SHP77 (cell line): ENCODE results near the gene MRAS.

Experiments
- DNase-seq, 2 experiments: peaks; one replicate each; lab custom pipeline; 2025; lab: John Stamatoyannopoulos, UW

The MRAS gene

GRCh38 chr3:138340511-138340910, 7.9 kb upstream of the MRAS start:
- DNase-seq = no peak

- DNase-seq = no peak
Measured at GRCh38 chr3:138344754-138345153, 3.6 kb upstream of the MRAS start.

DNA sequence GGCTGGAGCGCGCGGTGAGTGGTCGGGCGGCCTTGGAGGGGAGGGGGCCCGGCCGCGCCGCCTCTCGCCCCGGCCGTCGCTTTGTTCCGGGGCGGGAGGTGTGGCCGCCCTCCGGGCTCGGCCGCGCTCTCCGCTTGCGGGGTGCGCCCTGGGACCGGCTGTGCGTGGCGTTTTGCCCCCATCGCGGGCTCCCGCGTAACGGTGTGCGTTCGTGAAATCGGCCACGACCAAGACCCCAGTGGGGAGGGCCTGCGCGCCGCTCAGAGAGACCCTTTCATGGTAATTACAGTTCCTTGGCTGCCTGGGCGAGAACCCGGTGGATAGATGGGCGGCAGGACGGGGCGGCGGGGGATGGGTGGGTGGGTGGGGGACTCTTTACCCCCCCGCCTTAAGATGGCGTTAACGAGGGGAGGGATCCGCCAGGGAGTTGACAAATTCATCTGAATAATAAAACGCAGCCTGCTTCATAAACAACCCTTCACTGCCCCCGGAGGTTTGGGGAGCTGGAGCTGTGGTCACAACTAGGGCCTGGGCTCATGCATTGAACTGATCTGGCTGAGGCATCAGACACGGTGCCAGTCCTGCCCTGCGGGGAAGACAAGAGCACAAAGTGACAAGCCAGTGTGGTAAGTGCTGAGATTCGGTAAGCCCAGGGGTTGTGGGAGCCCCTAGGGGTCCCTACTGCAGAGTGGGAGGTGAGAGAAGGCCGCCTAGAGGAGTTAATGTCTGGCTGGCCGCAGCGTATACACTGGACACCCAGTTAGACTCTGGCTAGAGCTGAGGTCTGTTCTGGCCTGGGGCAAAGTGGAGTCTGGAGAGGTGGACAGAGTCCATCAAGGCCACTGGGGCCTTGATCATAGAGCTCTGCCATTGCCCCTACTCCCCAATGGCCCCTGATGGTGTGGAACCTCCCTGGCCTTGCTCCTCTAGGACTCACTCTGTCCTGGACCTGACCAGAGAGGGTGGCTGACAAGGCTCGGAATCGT, 668 bp downstream of the MRAS start:
- no peak for DNase-seq

GRCh38 chr3:138349926-138350665, 1.7 kb downstream of the MRAS start:
- DNase-seq = no peak

DNA sequence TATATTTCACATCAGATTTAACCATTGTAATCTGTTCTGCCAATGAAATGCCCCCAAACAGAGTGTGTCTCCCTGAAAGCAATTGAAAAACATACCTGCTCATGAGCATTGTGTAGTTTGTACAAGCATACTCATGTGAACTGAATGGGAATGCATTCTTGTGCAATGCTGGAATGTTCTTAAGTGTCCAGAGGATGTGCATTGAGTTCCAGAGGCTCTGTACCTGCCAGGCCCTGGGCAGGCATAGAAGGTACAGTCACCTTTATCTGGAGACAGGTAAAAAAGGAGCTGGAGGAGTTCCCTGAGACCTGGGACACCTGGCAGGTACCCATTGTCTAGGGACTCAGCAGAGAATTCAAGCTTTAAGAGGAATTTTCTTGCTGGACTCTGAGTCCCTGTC, 2.8 kb downstream of the MRAS start:
- DNase-seq = no peak

GRCh38 chr3:138351916-138352550, 3.7 kb downstream of the MRAS start:
- no peak for DNase-seq

- no peak for DNase-seq
Measured at GRCh38 chr3:138354376-138354775, 6.0 kb downstream of the MRAS start.

DNA sequence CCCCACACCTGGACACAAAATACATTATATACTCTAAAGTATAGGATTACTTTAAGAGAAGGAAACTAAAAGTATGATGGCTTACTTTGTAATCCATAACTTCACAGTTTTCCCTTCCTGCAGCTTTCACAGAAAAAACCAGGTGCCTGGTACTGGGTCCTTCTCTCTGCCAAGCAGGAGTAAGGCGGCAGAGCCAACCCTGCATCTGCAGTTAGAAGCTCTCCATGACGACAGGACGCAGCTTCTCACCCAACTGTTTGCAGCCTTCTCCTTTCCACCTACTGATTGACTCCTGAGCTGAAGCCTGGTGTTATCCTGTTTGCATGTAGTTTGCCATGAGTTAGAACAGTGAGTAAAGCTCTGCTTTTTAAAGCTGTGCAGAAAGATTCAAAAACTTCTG, 6.7 kb downstream of the MRAS start:
- no peak for DNase-seq

GRCh38 chr3:138356730-138357405, 8.5 kb downstream of the MRAS start:
- no peak for DNase-seq

- no peak for DNase-seq
Measured at GRCh38 chr3:138359148-138359918, 11.0 kb downstream of the MRAS start.

- peak in 1 of 2 experiments; percentile 26 for DNase-seq
Measured at GRCh38 chr3:138359919-138360868, 11.8 kb downstream of the MRAS start.

DNA sequence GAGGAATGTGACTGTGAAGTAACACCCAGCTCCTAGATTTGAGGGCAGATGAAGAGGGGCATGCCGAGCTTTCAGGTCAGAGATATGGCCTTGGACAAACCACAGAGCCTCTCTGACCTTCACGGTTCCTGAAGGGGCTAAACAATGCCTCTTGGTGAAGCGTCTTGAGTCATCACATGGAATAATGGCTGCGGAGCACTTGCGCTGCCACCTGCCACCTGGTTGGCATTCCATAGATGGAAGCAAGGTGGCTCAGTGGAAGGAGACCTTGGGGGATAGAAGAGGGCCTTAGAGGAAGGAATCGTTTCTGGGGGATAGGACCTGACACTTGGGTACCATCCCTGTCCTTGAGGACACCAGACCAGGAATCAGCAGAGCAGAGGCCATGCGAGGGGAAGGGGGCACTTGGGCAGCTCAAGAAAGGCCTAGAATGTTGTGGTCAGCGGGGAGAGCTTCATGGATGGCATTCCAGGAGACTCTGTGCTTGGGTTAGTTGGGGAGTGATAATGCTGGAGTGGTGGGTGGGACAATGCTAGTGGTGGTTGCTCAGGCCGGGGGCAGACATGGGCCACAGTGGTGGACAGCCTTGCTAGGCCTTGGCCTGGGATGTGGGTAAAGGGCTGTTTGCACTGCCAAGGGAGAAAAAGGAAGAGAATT, 12.6 kb downstream of the MRAS start:
- DNase-seq = no peak

GRCh38 chr3:138361561-138361971, 13.2 kb downstream of the MRAS start:
- DNase-seq = no peak

DNA sequence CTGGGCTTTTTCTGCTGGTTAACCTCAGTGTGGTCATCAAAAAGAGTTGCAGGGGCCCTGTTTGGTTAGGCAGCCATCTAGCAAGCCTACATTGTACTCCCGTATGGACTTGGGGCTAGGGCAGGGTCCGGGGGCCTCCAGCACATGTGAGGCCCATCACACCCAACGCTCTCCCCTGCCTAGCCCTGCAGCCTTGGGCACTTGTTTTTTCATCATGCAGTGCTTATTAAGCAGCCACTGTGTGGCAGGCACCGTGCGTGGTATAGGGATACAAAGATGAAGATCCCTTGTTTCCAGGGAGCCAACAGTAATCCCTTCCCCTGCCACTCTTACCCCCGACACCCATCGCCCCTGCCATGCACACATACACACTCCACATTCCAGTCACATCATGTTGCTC, 14.2 kb downstream of the MRAS start:
- no peak for DNase-seq

GRCh38 chr3:138363322-138363721, 14.9 kb downstream of the MRAS start:
- DNase-seq = no peak

- DNase-seq = no peak
Measured at GRCh38 chr3:138364356-138365252, 16.2 kb downstream of the MRAS start.

- DNase-seq = no peak
Measured at GRCh38 chr3:138365253-138365555, 16.8 kb downstream of the MRAS start.

- no peak for DNase-seq
Measured at GRCh38 chr3:138366006-138366759, 17.8 kb downstream of the MRAS start.
